C4-2B (cell line): ENCODE results near the gene LDB3.

ENCODE experiments used
- H3K27ac ChIP-seq: fragments of 450-650 bp; 2 replicates; pipeline ENCODE4 v1.5.1; 2017
- CTCF ChIP-seq: fragments of 450-650 bp; conservative IDR thresholded peaks from 2 replicates; pipeline ENCODE4 v1.5.1; 2017; ENCODE audit warnings: mild to moderate bottlenecking
- ZFX ChIP-seq: fragments of 450-650 bp; IDR thresholded peaks from 2 replicates; pipeline ENCODE4 v1.6.1; 2017

The LDB3 gene

GRCh38 chr10:86657396-86658011 lies 10.8 kb upstream of the LDB3 start:
- TF ChIP-seq CTCF (no peak), ZFX (no peak)
- H3K27ac ChIP-seq: no peak overlapping the region

DNA sequence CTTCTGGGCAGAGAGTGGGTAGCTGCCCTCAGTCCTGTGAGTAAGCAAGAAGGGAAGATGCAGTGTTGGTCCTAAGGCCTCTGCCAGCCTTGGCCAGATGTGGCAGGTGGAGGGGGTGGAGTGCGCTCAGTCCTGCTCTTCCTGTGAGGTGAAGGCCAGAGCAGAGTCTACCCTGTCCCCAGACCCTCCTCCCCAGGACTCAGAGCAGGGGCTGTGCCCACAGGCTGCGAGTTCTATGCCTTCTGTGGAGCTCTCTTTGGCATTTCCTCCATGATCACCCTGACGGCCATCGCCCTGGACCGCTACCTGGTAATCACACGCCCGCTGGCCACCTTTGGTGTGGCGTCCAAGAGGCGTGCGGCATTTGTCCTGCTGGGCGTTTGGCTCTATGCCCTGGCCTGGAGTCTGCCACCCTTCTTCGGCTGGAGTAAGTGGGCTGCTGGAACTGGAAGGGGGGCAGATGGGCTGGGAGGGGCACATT lies 10.0 kb upstream of the LDB3 start:
- TF ChIP-seq CTCF: no peak
- TF ChIP-seq ZFX: no peak

GRCh38 chr10:86658751-86659150 lies 9.6 kb upstream of the LDB3 start:
- H3K27ac ChIP-seq: no peak overlapping the region
- TF ChIP-seq CTCF: no peak
- TF ChIP-seq ZFX: no peak

More for the DNA sequence above, 10.0 kb upstream of the LDB3 start:
- no peak overlapping the region for H3K27ac ChIP-seq

GRCh38 chr10:86659161-86659691 lies 9.1 kb upstream of the LDB3 start:
- TF ChIP-seq ZFX (no peak), CTCF (no peak)
- no peak overlapping the region for H3K27ac ChIP-seq

DNA sequence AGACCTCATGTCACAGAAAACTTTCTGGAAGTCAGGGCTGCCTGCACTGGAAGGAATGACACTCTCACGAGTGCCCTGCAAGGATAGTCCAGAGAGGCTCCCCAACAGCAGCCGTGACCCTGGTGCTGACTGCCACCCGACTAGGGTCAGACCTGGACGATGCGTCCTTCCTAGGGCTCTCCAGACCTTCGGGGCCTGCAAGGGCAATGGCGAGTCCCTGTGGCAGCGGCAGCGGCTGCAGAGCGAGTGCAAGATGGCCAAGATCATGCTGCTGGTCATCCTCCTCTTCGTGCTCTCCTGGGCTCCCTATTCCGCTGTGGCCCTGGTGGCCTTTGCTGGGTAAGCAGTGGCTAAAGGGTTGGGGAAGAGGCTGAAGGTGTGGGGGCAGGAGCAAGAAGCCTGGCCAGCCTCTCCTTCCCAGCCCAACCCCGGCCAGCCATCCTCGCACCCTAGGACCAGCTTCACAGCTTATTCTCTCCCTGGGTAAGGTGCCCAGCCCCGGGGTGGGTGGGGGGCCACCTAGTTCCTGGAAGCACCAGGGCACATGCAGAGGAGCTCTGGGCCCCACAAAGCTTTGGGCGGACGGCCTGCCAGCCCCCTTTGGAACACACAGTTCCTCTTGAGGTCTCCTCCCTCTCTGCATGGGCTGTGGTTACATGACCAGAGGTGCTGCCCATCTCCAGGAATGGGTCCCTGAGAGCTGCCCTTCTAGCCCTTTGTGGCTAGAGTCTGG lies 8.4 kb upstream of the LDB3 start:
- no peak overlapping the region for H3K27ac ChIP-seq
- TF ChIP-seq ZFX: no peak
- TF ChIP-seq CTCF: no peak

DNA sequence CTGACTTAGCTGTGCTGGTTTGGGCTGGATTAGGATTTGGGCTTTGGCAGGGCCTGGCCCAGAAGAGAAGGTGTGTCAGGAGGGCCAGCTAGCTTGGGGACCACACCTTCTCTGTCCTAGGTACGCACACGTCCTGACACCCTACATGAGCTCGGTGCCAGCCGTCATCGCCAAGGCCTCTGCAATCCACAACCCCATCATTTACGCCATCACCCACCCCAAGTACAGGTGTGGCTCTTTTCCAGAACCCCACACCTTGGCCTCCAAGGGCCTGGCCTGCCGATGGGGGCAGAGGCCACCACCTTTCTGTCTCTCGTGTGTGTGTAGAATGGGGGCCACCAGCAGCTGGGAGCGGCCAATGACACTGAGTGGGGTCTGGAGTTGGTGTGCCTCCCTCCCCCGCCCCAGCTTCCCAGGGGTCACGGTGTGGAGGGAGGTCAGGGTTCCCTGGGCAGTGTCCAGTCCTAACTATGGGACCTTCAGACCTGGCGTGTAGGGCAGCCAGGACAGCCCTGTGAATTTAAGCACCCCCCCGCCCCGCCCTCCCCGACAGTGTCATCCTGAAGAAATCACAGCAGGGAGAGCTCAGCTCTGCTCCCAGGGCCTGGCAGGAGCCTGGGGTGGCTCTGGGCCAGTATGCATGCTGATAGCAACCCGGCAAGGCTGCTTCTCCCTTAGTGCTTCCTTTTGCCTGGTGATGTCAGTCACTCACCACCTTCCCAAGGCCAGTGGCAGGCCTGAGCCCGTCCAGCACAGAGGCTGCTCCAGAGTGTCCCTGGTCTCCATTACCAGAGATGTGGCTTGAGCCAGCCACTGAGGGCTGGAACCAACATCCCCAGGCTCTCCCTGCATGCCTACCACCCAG lies 6.9 kb upstream of the LDB3 start:
- no peak for TF ChIP-seq ZFX
- TF ChIP-seq CTCF: no peak
- no peak overlapping the region for H3K27ac ChIP-seq
